GM10847 (cell line): ENCODE results near the gene HELZ.

ENCODE experiments used
- POLR2A ChIP-seq: IDR thresholded peaks from 2 replicates; pipeline ENCODE4 v1.6.1; 2011; ENCODE audit not compliant: insufficient read length; ENCODE audit errors: extremely low read depth

HELZ gene

DNA sequence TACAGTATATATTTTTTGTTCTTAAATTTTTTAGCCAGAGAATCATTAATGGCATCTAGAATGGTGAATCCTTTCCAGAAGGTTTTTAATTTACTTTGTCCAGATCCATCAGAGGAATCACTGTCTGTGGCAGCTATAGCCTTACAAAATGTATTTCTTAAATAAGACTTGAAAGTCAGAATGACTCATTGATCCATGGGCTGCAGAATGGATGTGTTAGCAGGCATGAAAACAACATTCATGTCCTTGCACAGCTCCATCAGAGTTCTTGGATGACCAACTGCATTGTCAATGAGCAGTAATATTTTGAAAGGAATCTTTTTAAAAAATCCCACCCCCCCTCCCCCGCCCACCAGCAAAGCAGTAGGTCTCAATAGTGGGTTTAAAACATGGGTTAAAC, 149.2 kb downstream of the HELZ start:
- TF ChIP-seq POLR2A = no peak

GRCh38 chr17:67093348-67093747, 151.6 kb downstream of the HELZ start:
- TF ChIP-seq POLR2A = no peak

DNA sequence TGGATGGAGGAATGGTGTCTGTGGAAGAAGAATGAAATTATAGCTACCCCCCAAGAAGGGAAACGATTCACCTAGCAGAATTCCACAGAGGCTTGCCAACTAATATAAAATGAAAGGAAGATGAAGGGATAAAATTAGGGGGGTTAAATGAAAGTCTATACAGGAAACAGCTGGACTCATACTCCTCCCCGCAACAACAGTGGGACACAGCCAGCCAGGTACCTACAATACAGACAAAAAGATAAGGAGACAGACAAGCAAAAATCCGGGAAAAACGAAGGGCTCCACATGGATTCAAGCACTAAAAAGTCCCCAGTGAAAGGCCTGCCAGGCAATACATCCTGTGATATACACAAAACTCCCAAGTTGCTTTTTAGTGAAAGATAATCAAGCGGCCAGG, 152.7 kb downstream of the HELZ start:
- no peak for TF ChIP-seq POLR2A

GRCh38 chr17:67090341-67090740, 154.7 kb downstream of the HELZ start:
- TF ChIP-seq POLR2A = no peak

DNA sequence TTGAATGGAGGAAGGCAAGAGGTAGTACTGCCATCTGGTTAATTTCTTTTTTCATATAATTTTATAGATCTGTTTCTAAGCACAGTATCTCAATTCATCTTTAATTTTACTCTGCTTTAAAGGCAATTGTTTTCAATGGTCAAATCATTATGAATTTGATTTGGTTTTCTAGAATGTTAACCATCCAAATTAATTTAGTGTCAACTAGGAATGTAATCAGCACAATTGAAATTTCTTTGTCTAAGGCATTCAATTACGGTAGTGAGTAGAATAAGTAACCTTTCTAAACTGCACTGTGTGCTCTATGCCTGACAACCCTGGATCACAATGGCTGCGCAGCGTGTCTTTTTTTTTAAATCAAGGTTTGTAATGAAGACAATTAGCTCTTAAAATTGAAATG, 156.4 kb downstream of the HELZ start:
- TF ChIP-seq POLR2A = no peak

DNA sequence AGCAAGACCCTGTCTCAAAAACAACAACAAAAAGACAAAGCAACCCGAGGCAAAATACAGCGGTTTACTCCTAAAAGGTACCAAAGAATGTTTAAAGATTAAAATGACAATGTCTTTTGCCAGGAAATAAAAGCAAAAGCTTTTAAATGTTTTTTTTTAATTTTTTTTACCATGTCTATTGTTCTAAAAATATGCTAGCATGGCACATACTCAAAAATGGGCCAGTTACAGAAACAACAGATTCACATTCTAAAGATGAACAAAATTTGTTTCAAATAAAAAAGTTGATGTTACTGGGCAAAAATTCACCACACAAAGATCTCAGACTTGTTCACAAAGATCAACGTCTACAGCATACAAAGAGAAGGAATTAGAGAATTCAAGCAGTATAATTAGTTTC, 159.6 kb downstream of the HELZ start:
- no peak for TF ChIP-seq POLR2A

GRCh38 chr17:67082107-67082506, 162.9 kb downstream of the HELZ start:
- TF ChIP-seq POLR2A = no peak

- no peak for TF ChIP-seq POLR2A
Observed at GRCh38 chr17:67080804-67081203, 164.2 kb downstream of the HELZ start.

- no peak for TF ChIP-seq POLR2A
Observed at GRCh38 chr17:67079491-67079890, 165.5 kb downstream of the HELZ start.

GRCh38 chr17:67078292-67078691, 166.7 kb downstream of the HELZ start:
- no peak for TF ChIP-seq POLR2A

DNA sequence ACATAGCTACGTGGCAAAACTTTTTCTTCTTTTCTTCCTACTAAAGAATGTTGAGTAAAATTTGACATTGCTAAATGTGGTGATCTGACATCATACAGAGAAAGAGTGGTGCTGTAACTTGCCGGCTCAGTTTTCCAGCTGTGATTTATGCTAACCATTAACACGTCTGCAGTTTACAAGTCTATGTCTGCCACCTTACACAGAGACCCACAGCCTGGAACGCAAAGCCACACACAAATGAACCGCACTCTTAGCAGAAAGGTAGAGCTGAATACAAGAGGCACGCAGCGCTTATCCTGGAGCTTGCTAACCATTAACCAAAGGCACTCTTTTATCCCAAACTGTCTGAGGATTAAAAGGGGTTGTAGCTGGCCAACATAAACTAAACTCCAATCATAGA, 168.7 kb downstream of the HELZ start:
- TF ChIP-seq POLR2A = no peak

- no peak for TF ChIP-seq POLR2A
Observed at GRCh38 chr17:67074781-67075180, 170.2 kb downstream of the HELZ start.

- TF ChIP-seq POLR2A = no peak
Observed at GRCh38 chr17:67072885-67073284, 172.1 kb downstream of the HELZ start.

- TF ChIP-seq POLR2A = no peak
Observed at GRCh38 chr17:67071595-67071994, 173.4 kb downstream of the HELZ start.

DNA sequence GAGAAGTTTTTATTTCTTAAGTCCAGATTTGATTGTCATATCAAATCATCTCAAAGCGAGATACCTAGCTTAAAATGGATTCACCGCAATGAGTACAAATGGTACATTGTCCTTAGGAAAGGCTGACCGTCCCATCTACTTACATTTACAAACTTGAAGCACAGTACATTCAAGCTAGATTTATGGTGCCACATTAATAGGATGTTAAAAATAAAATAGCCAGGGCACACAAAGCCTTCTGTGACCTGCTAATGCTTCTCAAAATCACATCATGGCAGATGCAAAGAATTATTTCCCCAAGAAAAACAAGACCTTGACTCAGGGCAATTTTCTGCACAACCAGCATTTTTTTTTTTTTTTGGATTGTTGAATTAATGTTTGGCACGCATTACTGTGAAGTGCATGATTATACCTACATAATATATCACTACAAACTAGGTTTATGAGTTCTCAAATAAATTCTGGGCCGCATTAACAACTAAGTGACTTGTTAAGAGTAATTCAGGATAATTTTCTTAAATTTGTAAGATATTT, 175.3 kb downstream of the HELZ start:
- no peak for TF ChIP-seq POLR2A

- no peak for TF ChIP-seq POLR2A
Observed at GRCh38 chr17:67068999-67069398, 176.0 kb downstream of the HELZ start.

- no peak for TF ChIP-seq POLR2A
Observed at GRCh38 chr17:67067571-67068482, 177.2 kb downstream of the HELZ start.

DNA sequence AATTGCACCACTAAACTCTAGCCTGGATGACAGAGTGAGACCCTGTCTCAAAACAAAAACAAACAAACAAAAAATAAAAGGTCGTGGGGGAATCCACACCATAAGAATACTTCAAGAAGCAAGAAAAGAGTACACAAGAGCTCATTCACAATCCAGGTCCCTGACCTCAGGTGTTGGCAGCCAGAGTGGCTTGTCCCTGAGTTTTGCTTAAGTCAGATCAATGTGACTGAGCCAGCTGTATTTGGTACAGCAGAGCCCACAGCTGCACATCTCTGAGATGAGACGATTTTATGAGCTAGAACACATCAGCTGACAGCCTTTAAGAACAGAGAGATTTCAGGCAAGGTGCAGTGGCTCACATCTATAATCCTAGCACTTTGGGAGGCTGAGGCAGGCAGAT, 178.3 kb downstream of the HELZ start:
- TF ChIP-seq POLR2A = no peak

DNA sequence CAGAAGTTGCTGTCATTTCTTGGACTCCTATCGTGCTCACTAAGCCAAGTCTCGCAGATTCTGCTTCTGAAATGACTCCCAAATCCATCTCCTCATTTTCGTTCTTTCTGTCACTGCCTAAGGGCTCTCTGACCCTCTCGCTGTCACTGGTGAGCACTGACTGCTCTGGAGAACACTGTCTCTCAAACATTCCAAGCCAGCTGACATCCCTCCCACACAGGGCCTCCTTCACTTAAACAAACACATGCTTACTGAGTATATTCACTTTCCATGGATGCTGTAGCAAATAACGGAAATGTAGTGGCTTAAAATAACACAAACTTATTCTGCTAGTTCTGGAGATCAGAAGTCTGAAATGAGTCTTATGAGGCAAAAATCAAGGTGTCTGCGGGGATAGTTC, 181.9 kb downstream of the HELZ start:
- no peak for TF ChIP-seq POLR2A
